Neural cell (in vitro differentiated cells): ENCODE data around the gene SH3BP4.

Source experiments
- CTCF ChIP-seq: fragments of 450-650 bp; IDR thresholded peaks from 2 replicates; pipeline ENCODE4 v1.5.1; 2014; ENCODE audit warnings: antibody characterized with exemption, mild to moderate bottlenecking, moderate library complexity; ENCODE audit not compliant: poor library complexity, severe bottlenecking
- EZH2 ChIP-seq: fragments of 200-600, 300-800 bp; shearing (Covaris generic), sonication (generic); IDR thresholded peaks from 2 replicates; pipeline ENCODE4 v1.6.1; 2014; ENCODE audit warnings: antibody characterized with exemption, low read length, borderline replicate concordance, mild to moderate bottlenecking; ENCODE audit not compliant: insufficient read depth, poor library complexity, severe bottlenecking
- RAD21 ChIP-seq: fragments of 450-650 bp; conservative IDR thresholded peaks from 2 replicates; pipeline ENCODE4 v1.6.1; 2014; ENCODE audit warnings: antibody characterized with exemption, mild to moderate bottlenecking, moderate library complexity
- TAF1 ChIP-seq: IDR thresholded peaks from 2 replicates; pipeline ENCODE4 v1.6.1; 2012; ENCODE audit warnings: low read depth

GRCh38 chr2:234911271-234911670 is 40.5 kb upstream of the SH3BP4 start:
- TF ChIP-seq TAF1 (no peak), CTCF (no peak), EZH2 (no peak), RAD21 (no peak)
